ENCODE results near the gene AFF1.

Gene AFF1

GRCh38 chr4:87166296-87166854 is 231.6 kb downstream of the AFF1 start:
- no peak for DNase-seq

- DNase-seq, result no peak
Measured at GRCh38 chr4:87171944-87172343, 237.1 kb downstream of the AFF1 start.

GRCh38 chr4:87174672-87175071 is 239.9 kb downstream of the AFF1 start:
- DNase-seq, result no peak

GRCh38 chr4:87179751-87180150 is 244.9 kb downstream of the AFF1 start:
- no peak for DNase-seq

- DNase-seq, result no peak
Measured at GRCh38 chr4:87180767-87181166, 246.0 kb downstream of the AFF1 start.

GRCh38 chr4:87185146-87185870 is 250.5 kb downstream of the AFF1 start:
- DNase-seq, result no peak

GRCh38 chr4:87188048-87188447 is 253.2 kb downstream of the AFF1 start:
- DNase-seq, result no peak

- DNase-seq, result no peak
Measured at GRCh38 chr4:87188932-87189331, 254.1 kb downstream of the AFF1 start.

Measured in RPMI8226 (cell line).